Measurements from ENCODE around the gene INPP5K.
"Not testable (repeated sequence)": the region's sequence is repeated elsewhere in the genome, so short reads cannot be mapped to it uniquely, and the experiment has no call there.

The INPP5K gene

GRCh38 chr17:1454541-1454940 is 61.9 kb downstream of the INPP5K start:
- TF ChIP-seq CTCF (IDR thresholded peaks at IDR 0.05; ENCODE audit: control insufficient read depth, insufficient read depth, low read depth, low read length, missing control alignments), result no peak
- H3K4me3 ChIP-seq (ENCODE audit: control insufficient read depth, low read depth, low read length), result peak overlapping the region; percentile 70
- DNase-seq (ENCODE audit: low read depth), result no peak

DNA sequence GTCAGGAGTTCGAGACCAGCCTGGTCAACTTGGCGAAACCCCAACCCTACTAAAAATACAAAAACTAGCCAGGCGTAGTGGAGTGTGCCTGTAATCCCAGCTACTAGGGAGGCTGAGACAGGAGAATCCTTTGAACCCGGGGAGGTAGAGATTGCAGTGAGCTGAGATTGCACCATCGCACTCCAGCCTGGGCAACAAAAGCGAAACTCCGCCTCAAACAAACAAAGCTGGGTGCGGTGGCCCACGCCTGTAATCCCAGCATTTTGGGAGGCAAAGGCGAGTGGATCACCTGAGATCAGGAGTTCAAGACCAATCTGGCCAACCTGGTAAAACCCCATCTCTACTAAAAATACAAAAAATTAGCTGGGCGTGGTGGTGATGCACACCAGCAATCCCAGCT is 62.7 kb downstream of the INPP5K start:
- DNase-seq (ENCODE audit: low read depth); H3K4me3 ChIP-seq (ENCODE audit: control insufficient read depth, low read depth, low read length): not testable (repeated sequence)

- H3K4me3 ChIP-seq (ENCODE audit: control insufficient read depth, low read depth, low read length), result no peak overlapping the region
- no peak for TF ChIP-seq CTCF (IDR thresholded peaks at IDR 0.05; ENCODE audit: control insufficient read depth, insufficient read depth, low read depth, low read length, missing control alignments)
- DNase-seq (ENCODE audit: low read depth), result no peak
Measured at GRCh38 chr17:1452836-1453235, 63.6 kb downstream of the INPP5K start.

DNA sequence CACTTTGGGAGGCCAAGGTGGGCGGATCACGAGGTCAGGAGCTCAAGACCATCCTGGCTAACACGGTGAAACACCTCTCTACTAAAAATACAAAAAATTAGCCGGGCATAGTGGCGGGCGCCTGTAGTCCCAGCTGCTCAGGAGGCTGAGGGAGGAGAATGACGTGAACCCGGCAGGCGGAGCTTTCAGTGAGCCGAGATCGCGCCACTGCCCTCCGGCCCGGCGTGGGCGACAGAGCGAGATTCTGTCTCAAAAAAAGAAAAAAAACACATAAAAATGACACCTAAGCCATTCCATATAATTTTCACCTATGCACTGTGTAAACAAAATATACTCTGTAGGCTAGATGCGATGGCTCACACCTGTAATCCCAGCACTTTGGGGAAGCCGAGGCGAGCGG is 66.2 kb downstream of the INPP5K start:
- DNase-seq (ENCODE audit: low read depth); H3K4me3 ChIP-seq (ENCODE audit: control insufficient read depth, low read depth, low read length): not testable (repeated sequence)

DNA sequence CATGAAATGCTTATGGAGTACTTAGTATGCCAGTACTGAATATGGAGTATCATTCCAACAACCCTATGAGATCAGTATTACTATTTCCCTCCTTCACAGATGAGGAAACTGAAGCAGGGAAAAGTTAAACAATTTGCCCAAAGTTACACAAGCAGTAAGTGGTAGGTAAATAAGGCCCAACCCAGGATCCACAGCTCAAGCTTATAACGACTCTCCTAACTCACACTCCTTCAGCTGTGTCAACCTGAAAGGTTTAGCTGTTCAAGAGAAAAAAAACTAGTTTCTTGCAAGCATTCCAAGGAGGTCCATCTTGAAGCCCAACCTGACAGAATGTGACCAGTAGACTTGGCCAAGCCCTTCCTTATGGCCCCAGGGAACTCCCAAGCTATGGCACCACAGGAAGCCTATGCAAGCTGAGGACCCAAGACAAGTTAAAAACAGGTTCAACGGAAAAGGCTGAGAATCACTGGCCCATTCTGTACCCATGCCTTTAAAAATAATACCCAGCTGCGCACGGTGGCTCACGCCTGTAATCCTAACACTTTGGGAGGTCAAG is 66.9 kb downstream of the INPP5K start:
- no peak for TF ChIP-seq CTCF (IDR thresholded peaks at IDR 0.05; ENCODE audit: control insufficient read depth, insufficient read depth, low read depth, low read length, missing control alignments)
- H3K4me3 ChIP-seq (ENCODE audit: control insufficient read depth, low read depth, low read length), result no peak overlapping the region

DNA sequence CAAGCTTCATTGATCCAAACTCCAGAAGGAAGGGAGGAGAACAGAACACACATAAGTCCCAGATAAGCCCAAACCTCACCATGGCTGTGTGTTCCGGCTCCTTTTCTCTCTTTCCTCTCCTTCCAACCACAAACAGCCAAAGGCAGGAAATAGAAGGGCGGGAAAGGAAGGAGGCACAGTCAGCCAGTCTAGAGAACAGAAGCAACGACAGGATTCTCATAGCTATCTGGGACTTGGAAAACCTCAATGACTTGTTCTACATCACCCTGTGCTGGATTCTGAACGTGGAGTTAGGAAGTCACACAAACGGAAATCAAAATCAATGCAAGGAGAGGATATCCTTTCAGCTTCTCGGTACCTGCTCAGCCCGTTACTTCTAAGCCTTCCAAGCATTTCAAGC is 69.4 kb downstream of the INPP5K start:
- TF ChIP-seq CTCF (IDR thresholded peaks at IDR 0.05; ENCODE audit: control insufficient read depth, insufficient read depth, low read depth, low read length, missing control alignments), result no peak
- DNase-seq (ENCODE audit: low read depth), result no peak
- H3K4me3 ChIP-seq (ENCODE audit: control insufficient read depth, low read depth, low read length), result no peak overlapping the region

More for the DNA sequence above, 66.9 kb downstream of the INPP5K start:
- no peak for DNase-seq (ENCODE audit: low read depth)

- DNase-seq (ENCODE audit: low read depth), result no peak
- no peak overlapping the region for H3K4me3 ChIP-seq (ENCODE audit: control insufficient read depth, low read depth, low read length)
- TF ChIP-seq CTCF (IDR thresholded peaks at IDR 0.05; ENCODE audit: control insufficient read depth, insufficient read depth, low read depth, low read length, missing control alignments), result no peak
Measured at GRCh38 chr17:1446201-1446600, 70.2 kb downstream of the INPP5K start.

GRCh38 chr17:1445695-1446094 is 70.7 kb downstream of the INPP5K start:
- H3K4me3 ChIP-seq (ENCODE audit: control insufficient read depth, low read depth, low read length); DNase-seq (ENCODE audit: low read depth): not testable (repeated sequence)
